GM12892 (cell line): ENCODE data around the gene GLYAT.

Experiments used
- POLR2A ChIP-seq: IDR thresholded peaks from 2 replicates; pipeline ENCODE4 v1.6.1; 2011; ENCODE audit warnings: low read depth, low read length, control low read depth
- POLR2AphosphoS5 ChIP-seq: IDR thresholded peaks from 2 replicates; pipeline ENCODE4 v1.6.1; 2011; ENCODE audit warnings: low read depth, low read length, control low read depth

DNA sequence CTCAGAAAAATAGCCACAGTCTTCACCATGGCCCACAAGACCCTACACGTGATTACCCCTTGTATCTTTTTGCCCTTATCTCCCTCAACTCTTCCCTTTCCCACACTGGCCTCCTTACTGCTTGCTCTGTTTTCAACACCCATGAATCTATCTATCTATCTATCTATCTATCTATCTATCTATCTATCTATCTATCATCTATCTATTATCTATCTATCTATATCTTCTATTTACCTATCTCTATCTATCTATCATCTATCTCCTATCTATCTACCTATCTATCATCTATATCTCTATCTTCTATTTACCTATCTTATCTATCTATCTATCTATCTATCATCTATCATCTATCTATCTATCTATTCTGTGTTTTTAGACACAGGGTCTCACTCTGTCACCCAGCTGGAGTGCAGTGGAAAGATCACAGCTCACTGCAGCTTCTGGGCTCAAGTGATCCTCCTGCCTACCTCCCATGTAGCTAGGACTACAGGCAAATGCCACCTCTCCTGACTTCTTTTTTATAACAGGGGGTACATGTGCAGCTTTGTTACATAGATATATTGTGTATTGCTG lies 55.1 kb downstream of the GLYAT start:
- no peak for TF ChIP-seq POLR2A
- TF ChIP-seq POLR2AphosphoS5 = no peak
